NT2/D1 (cell line): ENCODE data around the gene TRIM15.

ENCODE experiments used
- SUZ12 ChIP-seq: IDR thresholded peaks from 2 replicates; pipeline ENCODE4 v1.6.1; 2011; ENCODE audit not compliant: insufficient read length, insufficient read depth; ENCODE audit errors: extremely low read depth
- YY1 ChIP-seq: IDR thresholded peaks from 2 replicates; pipeline ENCODE4 v1.6.1; 2011; ENCODE audit not compliant: insufficient read length, insufficient read depth
- ZNF274 ChIP-seq: IDR thresholded peaks from 2 replicates; pipeline ENCODE4 v1.6.1; 2011; ENCODE audit warnings: mild to moderate bottlenecking, low read depth, low read length

DNA sequence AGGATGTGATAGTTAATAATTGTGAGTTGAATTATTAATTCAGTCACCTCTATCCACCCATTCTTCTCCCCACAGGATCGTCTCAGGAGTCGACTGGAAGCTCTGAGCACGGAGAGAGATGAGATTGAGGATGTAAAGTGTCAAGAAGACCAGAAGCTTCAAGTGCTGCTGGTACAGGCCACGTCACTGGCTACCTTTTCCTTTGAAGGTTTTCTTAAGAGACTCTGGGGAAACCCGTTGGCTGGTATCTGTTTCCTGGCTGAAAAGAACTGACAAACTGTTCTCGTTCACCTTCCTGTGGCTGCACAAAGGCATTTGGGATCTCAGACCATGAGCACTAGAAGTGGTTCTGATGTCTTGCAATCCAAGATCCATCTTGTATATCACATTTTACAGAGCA lies 3.8 kb downstream of the TRIM15 start:
- TF ChIP-seq ZNF274 (no peak), SUZ12 (no peak), YY1 (no peak)
